ENCODE results near the gene SIGLEC7.

The SIGLEC7 gene

GRCh38 chr19:51100601-51101000 lies 41.5 kb upstream of the SIGLEC7 start:
- TF ChIP-seq FOXM1 (IDR thresholded peaks at IDR 0.05; ENCODE audit: borderline replicate concordance, low read depth) = no peak
- TF ChIP-seq YY1 (IDR thresholded peaks at IDR 0.05; ENCODE audit: low read depth) = no peak
- no peak for TF ChIP-seq CREB1 (IDR thresholded peaks at IDR 0.05; ENCODE audit: low read depth)
- TF ChIP-seq TEAD4 (IDR thresholded peaks at IDR 0.05) = no peak
- no peak for TF ChIP-seq MAX (IDR thresholded peaks at IDR 0.05)
- no peak for TF ChIP-seq EGR1 (IDR thresholded peaks at IDR 0.05)
- no peak for TF ChIP-seq ZBTB7A (IDR thresholded peaks at IDR 0.05; ENCODE audit: low read depth)
- TF ChIP-seq NFIC (IDR thresholded peaks at IDR 0.05) = no peak
- no peak for TF ChIP-seq REST (IDR thresholded peaks at IDR 0.05; ENCODE audit: low read depth)
- TF ChIP-seq EP300 (IDR thresholded peaks at IDR 0.05; ENCODE audit: borderline replicate concordance) = no peak
- no peak for TF ChIP-seq RAD21 (IDR thresholded peaks at IDR 0.05; ENCODE audit: low read depth)
- no peak for TF ChIP-seq CEBPB (IDR thresholded peaks at IDR 0.05)
- no peak for TF ChIP-seq TAF1 (IDR thresholded peaks at IDR 0.05; ENCODE audit: low read depth)
- no peak for TF ChIP-seq USF1 (IDR thresholded peaks at IDR 0.05)
- TF ChIP-seq TCF12 (IDR thresholded peaks at IDR 0.05; ENCODE audit: low read depth) = no peak

GRCh38 chr19:51101171-51101865 lies 40.8 kb upstream of the SIGLEC7 start:
- no peak for TF ChIP-seq CEBPB (IDR thresholded peaks at IDR 0.05)

- no peak for TF ChIP-seq ZBTB7A (IDR thresholded peaks at IDR 0.05; ENCODE audit: low read depth)
- no peak for TF ChIP-seq REST (IDR thresholded peaks at IDR 0.05; ENCODE audit: low read depth)
- no peak for TF ChIP-seq TCF12 (IDR thresholded peaks at IDR 0.05; ENCODE audit: low read depth)
- no peak for TF ChIP-seq RAD21 (IDR thresholded peaks at IDR 0.05; ENCODE audit: low read depth)
- no peak for TF ChIP-seq FOXM1 (IDR thresholded peaks at IDR 0.05; ENCODE audit: borderline replicate concordance, low read depth)
- no peak for TF ChIP-seq TEAD4 (IDR thresholded peaks at IDR 0.05)
- no peak for TF ChIP-seq TAF1 (IDR thresholded peaks at IDR 0.05; ENCODE audit: low read depth)
- TF ChIP-seq USF1 (IDR thresholded peaks at IDR 0.05) = no peak
- TF ChIP-seq EP300 (IDR thresholded peaks at IDR 0.05; ENCODE audit: borderline replicate concordance) = no peak
- TF ChIP-seq NFIC (IDR thresholded peaks at IDR 0.05) = no peak
- no peak for TF ChIP-seq MAX (IDR thresholded peaks at IDR 0.05)
- no peak for TF ChIP-seq CEBPB (IDR thresholded peaks at IDR 0.05)
- TF ChIP-seq EGR1 (IDR thresholded peaks at IDR 0.05) = no peak
- TF ChIP-seq CREB1 (IDR thresholded peaks at IDR 0.05; ENCODE audit: low read depth) = no peak
- no peak for TF ChIP-seq YY1 (IDR thresholded peaks at IDR 0.05; ENCODE audit: low read depth)
Observed at GRCh38 chr19:51102991-51103390, 39.1 kb upstream of the SIGLEC7 start.

- TF ChIP-seq REST (IDR thresholded peaks at IDR 0.05; ENCODE audit: low read depth) (no peak), MAX (IDR thresholded peaks at IDR 0.05) (no peak), FOXM1 (IDR thresholded peaks at IDR 0.05; ENCODE audit: borderline replicate concordance, low read depth) (no peak), CEBPB (IDR thresholded peaks at IDR 0.05) (no peak), USF1 (IDR thresholded peaks at IDR 0.05) (no peak)
Observed at GRCh38 chr19:51103926-51104341, 38.2 kb upstream of the SIGLEC7 start.

Measured in Ishikawa (cell line).